Progenitor cell of endocrine pancreas (in vitro differentiated cells): Measurements from ENCODE around the gene DIAPH2. TPM values are rescaled to one million over a fixed set of nuclear protein-coding genes. Genes with fewer than 3 reads are reported as not detected.
A peak's percentile ranks its signal among the peaks of the same experiment; 100 is the strongest.

Source experiments
- DNase-seq: peaks from one replicate; pipeline ENCODE4 v3.0.0; 2021; ENCODE audit warnings: low spot score; ENCODE audit not compliant: unreplicated experiment
- H3K27ac Mint-ChIP-seq: 2 replicates; pipeline ENCODE4 v1.8.0; 2021; ENCODE audit warnings: mild to moderate bottlenecking, moderate library complexity, mixed read lengths
- H3K27me3 Mint-ChIP-seq: 2 replicates; pipeline ENCODE4 v1.8.0; 2021; ENCODE audit warnings: mixed read lengths
- H3K36me3 Mint-ChIP-seq: 2 replicates; pipeline ENCODE4 v1.8.0; 2022; ENCODE audit warnings: mixed read lengths; ENCODE audit not compliant: insufficient read depth
- H3K4me1 Mint-ChIP-seq: 2 replicates; pipeline ENCODE4 v1.8.0; 2021; ENCODE audit warnings: low read depth, mixed read lengths
- H3K4me3 Mint-ChIP-seq: 2 replicates; pipeline ENCODE4 v1.8.0; 2021; ENCODE audit warnings: low read depth, mild to moderate bottlenecking, moderate library complexity, mixed read lengths
- H3K9me3 Mint-ChIP-seq: 2 replicates; pipeline ENCODE4 v1.8.0; 2021; ENCODE audit warnings: low read depth, mixed read lengths
- total RNA-seq: library from RNA; stranded (reverse); gene quantifications from 2 replicates; pipeline ENCODE4 v1.2.1, GENCODE V29; 2021
- TF ChIP-seq, protein P1 (sequence below): fragments of 200-600 bp; sonication (generic); IDR thresholded peaks from one replicate; pipeline ENCODE4 v1.5.0; 2021; ENCODE audit warnings: antibody characterized with exemption, mild to moderate bottlenecking; ENCODE audit not compliant: unreplicated experiment

Gene DIAPH2
- total RNA-seq, 1 donor from 2014 or later = 29.7 TPM

DNA sequence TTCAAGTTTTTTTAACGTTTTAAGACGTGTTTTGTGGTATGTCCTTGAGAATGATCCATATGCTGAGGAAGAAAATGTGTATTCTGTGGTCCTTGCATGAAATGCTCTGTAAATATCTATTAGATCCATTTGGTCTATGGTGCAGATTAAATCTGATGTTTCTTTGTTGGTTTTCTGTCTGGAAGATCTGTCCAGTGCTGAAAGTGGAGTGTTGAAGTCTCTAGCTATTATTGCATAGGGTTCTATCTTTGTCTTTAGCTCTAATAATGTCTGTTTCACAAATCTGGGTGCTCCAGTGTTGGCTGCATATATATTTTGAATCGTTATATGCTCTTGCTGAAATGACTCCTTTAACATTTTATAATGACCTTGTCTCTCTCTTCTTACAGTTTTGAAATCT, 321.5 kb downstream of the DIAPH2 start:
- Mint-ChIP-seq H3K27me3 (no peaks in the 10 kb centered on the region), H3K27ac (no peak overlapping the region), H3K4me3 (no peak overlapping the region), H3K4me1 (no peaks in the 10 kb centered on the region), H3K9me3 (peaks cover 13% of the 10 kb centered on the region), H3K36me3 (peaks cover 7% of the 10 kb centered on the region)
- TF ChIP-seq, protein P1, sequence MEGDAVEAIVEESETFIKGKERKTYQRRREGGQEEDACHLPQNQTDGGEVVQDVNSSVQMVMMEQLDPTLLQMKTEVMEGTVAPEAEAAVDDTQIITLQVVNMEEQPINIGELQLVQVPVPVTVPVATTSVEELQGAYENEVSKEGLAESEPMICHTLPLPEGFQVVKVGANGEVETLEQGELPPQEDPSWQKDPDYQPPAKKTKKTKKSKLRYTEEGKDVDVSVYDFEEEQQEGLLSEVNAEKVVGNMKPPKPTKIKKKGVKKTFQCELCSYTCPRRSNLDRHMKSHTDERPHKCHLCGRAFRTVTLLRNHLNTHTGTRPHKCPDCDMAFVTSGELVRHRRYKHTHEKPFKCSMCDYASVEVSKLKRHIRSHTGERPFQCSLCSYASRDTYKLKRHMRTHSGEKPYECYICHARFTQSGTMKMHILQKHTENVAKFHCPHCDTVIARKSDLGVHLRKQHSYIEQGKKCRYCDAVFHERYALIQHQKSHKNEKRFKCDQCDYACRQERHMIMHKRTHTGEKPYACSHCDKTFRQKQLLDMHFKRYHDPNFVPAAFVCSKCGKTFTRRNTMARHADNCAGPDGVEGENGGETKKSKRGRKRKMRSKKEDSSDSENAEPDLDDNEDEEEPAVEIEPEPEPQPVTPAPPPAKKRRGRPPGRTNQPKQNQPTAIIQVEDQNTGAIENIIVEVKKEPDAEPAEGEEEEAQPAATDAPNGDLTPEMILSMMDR = no peak
- no peak for DNase-seq

DNA sequence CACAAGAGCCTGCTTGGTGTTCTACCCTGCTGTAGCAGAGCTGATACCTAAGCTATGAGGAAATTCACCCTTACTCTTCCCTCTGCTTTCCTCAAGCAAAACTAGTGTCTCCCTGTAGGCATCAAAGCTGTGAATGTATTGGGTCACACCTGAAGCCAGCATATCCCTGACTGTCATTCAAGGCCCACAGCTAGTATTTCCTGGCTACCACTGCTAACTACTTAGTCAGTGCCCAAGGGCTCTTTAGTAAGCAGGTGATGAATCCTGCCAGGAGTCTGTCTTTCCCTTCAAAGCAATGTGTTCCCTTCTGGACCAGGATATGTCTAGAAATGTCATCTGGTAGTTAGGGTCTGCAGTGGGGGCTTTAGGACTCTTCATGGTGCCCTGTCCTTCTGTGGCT, 324.7 kb downstream of the DIAPH2 start:
- Mint-ChIP-seq H3K4me1 (no peaks in the 10 kb centered on the region), H3K4me3 (no peak overlapping the region), H3K9me3 (peaks cover 7% of the 10 kb centered on the region), H3K27ac (no peak overlapping the region), H3K27me3 (no peaks in the 10 kb centered on the region), H3K36me3 (peaks cover 4% of the 10 kb centered on the region)
- no peak for DNase-seq
- TF ChIP-seq, protein P1 = no peak

DNA sequence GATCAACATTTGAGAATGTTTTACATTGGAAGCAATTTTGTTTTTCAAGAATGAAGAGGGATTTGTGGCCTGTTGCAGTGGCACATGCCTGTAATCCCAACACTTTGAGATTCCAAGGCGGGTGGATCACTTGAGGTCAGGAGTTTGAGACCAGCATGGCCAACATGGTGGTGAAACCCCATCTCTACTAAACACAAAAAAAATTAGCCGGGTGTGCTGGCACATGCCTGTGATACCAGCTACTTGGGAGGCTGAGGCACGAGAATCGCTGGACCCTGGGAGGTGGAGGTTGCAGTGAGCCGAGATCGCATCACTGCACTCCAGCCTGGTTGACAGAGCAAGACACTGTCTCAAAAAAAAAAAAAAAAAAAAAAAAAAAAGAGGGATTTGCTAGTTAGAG, 326.9 kb downstream of the DIAPH2 start:
- no peaks in the 10 kb centered on the region for H3K27me3 Mint-ChIP-seq
- no peaks in the 10 kb centered on the region for H3K36me3 Mint-ChIP-seq
- TF ChIP-seq, protein P1 = no peak

DNA sequence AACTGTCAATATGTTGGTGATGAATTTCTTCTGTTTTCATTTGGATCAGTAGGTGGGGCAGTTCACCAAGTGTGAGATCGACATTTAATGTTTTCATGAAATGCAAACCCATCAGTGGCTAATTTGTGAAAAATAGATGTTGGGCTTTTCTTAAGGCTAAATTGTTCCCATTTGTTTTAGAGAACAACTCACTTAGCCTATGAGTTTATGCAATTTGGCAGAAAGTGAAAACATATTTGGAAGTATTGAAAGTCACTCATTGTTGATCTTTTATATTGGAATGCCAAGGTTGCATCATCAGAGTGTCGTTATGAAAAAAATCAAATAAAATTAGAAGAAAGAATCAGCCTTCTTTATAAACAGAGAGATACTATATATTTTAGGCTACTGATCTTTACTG, 331.5 kb downstream of the DIAPH2 start:
- H3K4me1 Mint-ChIP-seq = no peaks in the 10 kb centered on the region
- peak overlapping the region; percentile 26 for H3K27ac Mint-ChIP-seq
- no peaks in the 10 kb centered on the region for H3K9me3 Mint-ChIP-seq
- no peaks in the 10 kb centered on the region for H3K27me3 Mint-ChIP-seq
- no peaks in the 10 kb centered on the region for H3K36me3 Mint-ChIP-seq
- DNase-seq = no peak
- H3K4me3 Mint-ChIP-seq = no peak overlapping the region
- TF ChIP-seq, protein P1 = no peak

More for the DNA sequence above, 326.9 kb downstream of the DIAPH2 start:
- Mint-ChIP-seq H3K9me3 (no peaks in the 10 kb centered on the region), H3K4me1 (no peaks in the 10 kb centered on the region), H3K27ac (no peak overlapping the region), H3K4me3 (no peak overlapping the region)
- DNase-seq = no peak

DNA sequence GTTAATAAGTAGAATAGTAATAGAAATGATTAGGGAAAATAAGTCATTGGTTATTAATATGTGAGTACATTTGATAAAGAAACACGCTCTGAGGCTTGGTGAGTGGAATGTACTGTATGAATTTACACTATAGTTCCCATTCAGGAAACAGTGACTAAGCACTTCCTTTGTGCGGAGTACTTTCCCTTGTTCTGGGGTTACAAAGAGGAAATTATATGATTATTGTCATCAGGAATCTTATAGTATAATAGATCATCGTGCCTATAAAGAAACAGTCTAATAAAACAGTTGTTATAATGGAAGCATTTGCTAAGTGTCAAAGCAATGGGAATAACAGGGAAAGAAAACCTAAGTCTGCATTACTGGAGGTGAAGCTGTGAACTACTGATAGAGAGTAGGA, 337.0 kb downstream of the DIAPH2 start:
- no peak overlapping the region for H3K4me3 Mint-ChIP-seq
- H3K36me3 Mint-ChIP-seq = peaks cover 2% of the 10 kb centered on the region
- no peaks in the 10 kb centered on the region for H3K27me3 Mint-ChIP-seq
- H3K9me3 Mint-ChIP-seq = peaks cover 5% of the 10 kb centered on the region
- TF ChIP-seq, protein P1 = no peak
- no peak overlapping the region for H3K27ac Mint-ChIP-seq
- H3K4me1 Mint-ChIP-seq = peaks cover under 1% of the 10 kb centered on the region
- no peak for DNase-seq
